ENCODE data around the gene CLEC18B. TPM values are rescaled to one million over a fixed set of nuclear protein-coding genes. Genes with fewer than 3 reads are reported as not detected.
"Not testable (repeated sequence)": the region's sequence is repeated elsewhere in the genome, so short reads cannot be mapped to it uniquely, and the experiment has no call there.

Gene CLEC18B
- under 0.01 and 0.22 TPM in 2 replicates for total RNA-seq

GRCh38 chr16:74420612-74421481, at the start of gene CLEC18B:
Gene CLEC18B, minus strand, starts transcription at chr16:74421478. Its CDS starts 208 bp downstream, at chr16:74421270.
- DNase-seq (ENCODE audit: low read depth in 2 of 2) = not testable (repeated sequence)

GRCh38 chr16:74469946-74470478, 48.7 kb upstream of the CLEC18B start:
- no peak for DNase-seq (ENCODE audit: low read depth in 2 of 2)

- DNase-seq (ENCODE audit: low read depth in 2 of 2) = no peak
Measured at GRCh38 chr16:74468807-74469525, 47.7 kb upstream of the CLEC18B start.

GRCh38 chr16:74466872-74467271, 45.6 kb upstream of the CLEC18B start:
- no peak for DNase-seq (ENCODE audit: low read depth in 2 of 2)

GRCh38 chr16:74465851-74466685, 44.8 kb upstream of the CLEC18B start:
- peak in 1 of 2 donors; percentile 34 for DNase-seq (ENCODE audit: low read depth in 2 of 2)

GRCh38 chr16:74465281-74465680, 44.0 kb upstream of the CLEC18B start:
- no peak for DNase-seq (ENCODE audit: low read depth in 2 of 2)

- no peak for DNase-seq (ENCODE audit: low read depth in 2 of 2)
Measured at GRCh38 chr16:74463888-74464287, 42.6 kb upstream of the CLEC18B start.

GRCh38 chr16:74462361-74462760, 41.1 kb upstream of the CLEC18B start:
- no peak for DNase-seq (ENCODE audit: low read depth in 2 of 2)

GRCh38 chr16:74461826-74462225, 40.5 kb upstream of the CLEC18B start:
- DNase-seq (ENCODE audit: low read depth in 2 of 2) = no peak

GRCh38 chr16:74460542-74460941, 39.3 kb upstream of the CLEC18B start:
- DNase-seq (ENCODE audit: low read depth in 2 of 2) = no peak

GRCh38 chr16:74456290-74456625, 35.0 kb upstream of the CLEC18B start:
- DNase-seq (ENCODE audit: low read depth in 2 of 2) = no peak

- peak in 1 of 2 donors; percentile 69 for DNase-seq (ENCODE audit: low read depth in 2 of 2)
Measured at GRCh38 chr16:74455619-74456289, 34.5 kb upstream of the CLEC18B start.

- peak in 1 of 2 donors; percentile 84 for DNase-seq (ENCODE audit: low read depth in 2 of 2)
Measured at GRCh38 chr16:74455213-74455612, 33.9 kb upstream of the CLEC18B start.

GRCh38 chr16:74451951-74452758, 30.9 kb upstream of the CLEC18B start:
- peak in 1 of 2 donors; percentile 52 for DNase-seq (ENCODE audit: low read depth in 2 of 2)

GRCh38 chr16:74450967-74451760, 29.9 kb upstream of the CLEC18B start:
- no peak for DNase-seq (ENCODE audit: low read depth in 2 of 2)

GRCh38 chr16:74450236-74450635, 29.0 kb upstream of the CLEC18B start:
- no peak for DNase-seq (ENCODE audit: low read depth in 2 of 2)

- peak in 1 of 2 donors; percentile 43 for DNase-seq (ENCODE audit: low read depth in 2 of 2)
Measured at GRCh38 chr16:74449470-74449869, 28.2 kb upstream of the CLEC18B start.

GRCh38 chr16:74448990-74449389, 27.7 kb upstream of the CLEC18B start:
- peak in 1 of 2 donors; percentile 92 for DNase-seq (ENCODE audit: low read depth in 2 of 2)

- DNase-seq (ENCODE audit: low read depth in 2 of 2) = peak in 1 of 2 donors; percentile 77
Measured at GRCh38 chr16:74447578-74447977, 26.3 kb upstream of the CLEC18B start.

All from lung microvascular endothelial cell (primary cell).